Measurements from ENCODE around the gene MECR. TPM values are rescaled to one million over a fixed set of nuclear protein-coding genes. Genes with fewer than 3 reads are reported as not detected.

The MECR gene
- total RNA-seq, 1 experiment from 2014 or later = 42.9 TPM

DNA sequence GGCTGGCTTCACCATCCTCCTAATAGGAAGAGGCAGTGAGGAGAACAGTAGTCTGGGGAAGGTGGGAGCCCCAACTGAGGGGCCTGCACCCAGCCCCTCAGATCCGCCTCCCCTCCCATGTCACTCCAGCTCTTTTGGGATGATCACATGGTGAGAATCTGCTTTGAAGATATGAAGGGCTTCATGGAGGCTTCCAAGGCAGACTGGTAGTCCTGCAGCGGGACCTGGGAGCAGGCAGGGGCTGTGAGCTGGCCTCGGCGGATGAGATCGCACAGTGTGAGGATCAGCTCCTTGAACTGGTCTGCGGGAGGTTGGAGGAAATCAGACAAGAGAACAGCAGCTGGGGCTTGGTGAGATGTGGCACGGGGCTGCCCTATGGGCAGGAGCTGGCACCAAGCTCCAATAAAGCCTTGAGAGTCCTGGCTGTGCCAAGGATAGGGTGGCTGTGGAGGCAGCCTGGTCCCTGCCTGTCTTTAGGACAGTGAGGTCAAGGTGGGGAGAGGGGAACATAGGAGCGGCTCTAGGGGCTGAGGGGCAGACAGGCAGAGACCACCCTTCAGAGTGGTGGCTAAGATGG, 36.8 kb downstream of the MECR start (continued):
- TF ChIP-seq SP1 (IDR thresholded peaks at IDR 0.05; ENCODE audit: low read depth) (no peak), EZH2 (IDR thresholded peaks at IDR 0.05) (no peak), SIN3A (IDR thresholded peaks at IDR 0.05; ENCODE audit: low read depth) (no peak)
- TF ChIP-seq, protein P1, sequence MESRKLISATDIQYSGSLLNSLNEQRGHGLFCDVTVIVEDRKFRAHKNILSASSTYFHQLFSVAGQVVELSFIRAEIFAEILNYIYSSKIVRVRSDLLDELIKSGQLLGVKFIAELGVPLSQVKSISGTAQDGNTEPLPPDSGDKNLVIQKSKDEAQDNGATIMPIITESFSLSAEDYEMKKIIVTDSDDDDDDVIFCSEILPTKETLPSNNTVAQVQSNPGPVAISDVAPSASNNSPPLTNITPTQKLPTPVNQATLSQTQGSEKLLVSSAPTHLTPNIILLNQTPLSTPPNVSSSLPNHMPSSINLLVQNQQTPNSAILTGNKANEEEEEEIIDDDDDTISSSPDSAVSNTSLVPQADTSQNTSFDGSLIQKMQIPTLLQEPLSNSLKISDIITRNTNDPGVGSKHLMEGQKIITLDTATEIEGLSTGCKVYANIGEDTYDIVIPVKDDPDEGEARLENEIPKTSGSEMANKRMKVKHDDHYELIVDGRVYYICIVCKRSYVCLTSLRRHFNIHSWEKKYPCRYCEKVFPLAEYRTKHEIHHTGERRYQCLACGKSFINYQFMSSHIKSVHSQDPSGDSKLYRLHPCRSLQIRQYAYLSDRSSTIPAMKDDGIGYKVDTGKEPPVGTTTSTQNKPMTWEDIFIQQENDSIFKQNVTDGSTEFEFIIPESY (IDR thresholded peaks at IDR 0.05; ENCODE audit: extremely low read depth, insufficient replicate concordance, low read length) = no peak

DNA sequence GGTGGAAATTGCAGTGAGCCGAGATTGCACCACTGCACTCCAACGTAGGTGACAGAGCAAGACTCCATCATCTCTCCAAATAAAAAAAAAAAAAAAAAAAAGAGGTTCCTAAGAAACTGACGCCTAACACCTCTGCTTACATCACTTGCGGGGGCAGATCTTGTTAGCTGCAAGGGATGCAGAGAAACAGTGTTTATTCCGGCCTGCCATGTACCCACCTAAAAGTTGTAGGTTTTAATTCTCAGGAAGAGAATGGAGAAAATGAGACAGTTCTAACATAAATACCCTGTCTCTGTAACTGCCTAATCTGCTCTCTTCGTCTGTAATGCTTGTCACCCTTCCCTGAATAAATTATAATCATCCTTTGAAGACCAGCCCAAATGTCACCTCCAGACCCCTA, 40.0 kb downstream of the MECR start:
- no peak overlapping the region for H3K27ac ChIP-seq (ENCODE audit: low read depth, low read length)

More for the DNA sequence above, 40.0 kb downstream of the MECR start:
- intact Hi-C loops (cut with micrococcal nuclease) = no loop called here
- BruUV-seq (replicated peaks) = no TSS peak
- ChIA-PET RAD21 (ENCODE audit: low non-redundant PET in 1 of 2, low total read pairs in 2 of 2, uncharacterized antibody in 2 of 2, unreplicated experiment in 2 of 2) (no interaction called here), POLR2A (interaction anchor here (0.7 to 0.8 kb wide), 2 partner anchors 9 to 17 kb away, joined by 3 to 5 read pairs; partner anchors contain the start of gene SRSF4), CTCF (no interaction called here)
- Histone ChIP-seq H4K20me1 (ENCODE audit: insufficient read depth) (no peaks in the 10 kb centered on the region), H3K4me2 (ENCODE audit: low read length) (no peak overlapping the region), H3K79me2 (ENCODE audit: insufficient read depth, low read length) (no peaks in the 10 kb centered on the region), H3K9me2 (ENCODE audit: insufficient read depth) (no peaks in the 10 kb centered on the region), H3K9ac (ENCODE audit: low read length) (no peak overlapping the region), H3K9me3 (ENCODE audit: control insufficient read depth in 1 of 2, insufficient read depth in 1 of 2, low read depth in 1 of 2, low read length in 2 of 2) (no peaks in the 10 kb centered on the region), H3K36me3 (ENCODE audit: control insufficient read depth in 1 of 2, insufficient read depth in 2 of 2, low read length in 2 of 2) (peaks cover 0 to 3% of the 10 kb centered on the region in 2 experiments; a peak in 1 of 4 replicates), H3K4me1 (ENCODE audit: control insufficient read depth in 1 of 2, insufficient read depth in 2 of 2, low read length in 2 of 2) (peaks cover 0 to 10% of the 10 kb centered on the region in 2 experiments; a peak in 3 of 4 replicates), H3K4me3 (replicated peaks in 1 of 2; ENCODE audit: low read depth in 1 of 2, low read length in 2 of 2) (no peak overlapping the region), H3K27me3 (ENCODE audit: insufficient read depth, low read length) (no peaks in the 10 kb centered on the region), H2AFZ (ENCODE audit: low read depth, low read length, poor library complexity, severe bottlenecking) (no peak overlapping the region)
- DNase-seq (ENCODE audit: low read depth, low spot score) (no peak), ATAC-seq (no peak)
- TF ChIP-seq EGR1 (IDR thresholded peaks at IDR 0.05; ENCODE audit: low read depth) = no peak
- TF ChIP-seq POLR2A (IDR thresholded peaks at IDR 0.05; ENCODE audit: borderline replicate concordance, extremely low read depth, insufficient read depth, insufficient read length) = no peak
- no peak for TF ChIP-seq ELF1 (IDR thresholded peaks at IDR 0.05; ENCODE audit: borderline replicate concordance, low read depth)
- no peak for TF ChIP-seq ZNF274 (IDR thresholded peaks at IDR 0.05; ENCODE audit: low read depth, low read length)
- no peak for TF ChIP-seq YY1 (IDR thresholded peaks at IDR 0.05; ENCODE audit: extremely low read depth, insufficient replicate concordance, low read depth, low read length)
- no peak for TF ChIP-seq EZH2phosphoT487 (IDR thresholded peaks at IDR 0.05; ENCODE audit: borderline replicate concordance)
